Measurements from ENCODE around the gene COLQ. TPM values are rescaled to one million over a fixed set of nuclear protein-coding genes. Genes with fewer than 3 reads are reported as not detected.
"Not testable (repeated sequence)": the region's sequence is repeated elsewhere in the genome, so short reads cannot be mapped to it uniquely, and the experiment has no call there.

The COLQ gene
- total RNA-seq, 6 experiments from 2014 or later: 0.17 to 0.54 (median 0.29) TPM

DNA sequence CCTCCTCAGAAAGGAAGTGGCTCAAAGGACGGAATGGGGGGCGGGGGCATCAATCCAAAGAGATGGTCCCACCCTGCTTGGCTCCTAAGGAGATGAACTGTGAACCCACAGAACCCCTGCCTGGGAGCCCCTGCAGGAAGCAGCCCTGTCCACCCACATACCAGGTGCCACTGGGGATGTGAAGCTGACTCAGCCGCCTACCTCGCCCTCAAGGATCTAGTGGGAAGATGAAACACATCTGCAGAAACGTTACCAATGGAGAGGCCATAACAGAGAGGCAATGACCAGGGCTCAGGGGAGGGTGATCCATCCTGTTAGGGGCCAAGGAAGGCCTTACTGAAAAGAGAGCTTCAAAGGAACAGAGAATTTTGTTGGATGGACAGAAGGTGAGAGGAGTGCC, 59.1 kb downstream of the COLQ start:
- Mint-ChIP-seq H3K36me3 (ENCODE audit: low read depth) (no peaks in the 10 kb centered on the region), H3K27me3 (ENCODE audit: insufficient read depth) (peaks cover 8% of the 10 kb centered on the region), H3K9me3 (no peaks in the 10 kb centered on the region), H3K4me1 (ENCODE audit: low read depth) (no peaks in the 10 kb centered on the region), H3K4me3 (no peak overlapping the region), H3K27ac (no peak overlapping the region)
- TF ChIP-seq, protein P1, sequence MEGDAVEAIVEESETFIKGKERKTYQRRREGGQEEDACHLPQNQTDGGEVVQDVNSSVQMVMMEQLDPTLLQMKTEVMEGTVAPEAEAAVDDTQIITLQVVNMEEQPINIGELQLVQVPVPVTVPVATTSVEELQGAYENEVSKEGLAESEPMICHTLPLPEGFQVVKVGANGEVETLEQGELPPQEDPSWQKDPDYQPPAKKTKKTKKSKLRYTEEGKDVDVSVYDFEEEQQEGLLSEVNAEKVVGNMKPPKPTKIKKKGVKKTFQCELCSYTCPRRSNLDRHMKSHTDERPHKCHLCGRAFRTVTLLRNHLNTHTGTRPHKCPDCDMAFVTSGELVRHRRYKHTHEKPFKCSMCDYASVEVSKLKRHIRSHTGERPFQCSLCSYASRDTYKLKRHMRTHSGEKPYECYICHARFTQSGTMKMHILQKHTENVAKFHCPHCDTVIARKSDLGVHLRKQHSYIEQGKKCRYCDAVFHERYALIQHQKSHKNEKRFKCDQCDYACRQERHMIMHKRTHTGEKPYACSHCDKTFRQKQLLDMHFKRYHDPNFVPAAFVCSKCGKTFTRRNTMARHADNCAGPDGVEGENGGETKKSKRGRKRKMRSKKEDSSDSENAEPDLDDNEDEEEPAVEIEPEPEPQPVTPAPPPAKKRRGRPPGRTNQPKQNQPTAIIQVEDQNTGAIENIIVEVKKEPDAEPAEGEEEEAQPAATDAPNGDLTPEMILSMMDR (IDR thresholded peaks at IDR 0.05): no peak
- no peak for DNase-seq

DNA sequence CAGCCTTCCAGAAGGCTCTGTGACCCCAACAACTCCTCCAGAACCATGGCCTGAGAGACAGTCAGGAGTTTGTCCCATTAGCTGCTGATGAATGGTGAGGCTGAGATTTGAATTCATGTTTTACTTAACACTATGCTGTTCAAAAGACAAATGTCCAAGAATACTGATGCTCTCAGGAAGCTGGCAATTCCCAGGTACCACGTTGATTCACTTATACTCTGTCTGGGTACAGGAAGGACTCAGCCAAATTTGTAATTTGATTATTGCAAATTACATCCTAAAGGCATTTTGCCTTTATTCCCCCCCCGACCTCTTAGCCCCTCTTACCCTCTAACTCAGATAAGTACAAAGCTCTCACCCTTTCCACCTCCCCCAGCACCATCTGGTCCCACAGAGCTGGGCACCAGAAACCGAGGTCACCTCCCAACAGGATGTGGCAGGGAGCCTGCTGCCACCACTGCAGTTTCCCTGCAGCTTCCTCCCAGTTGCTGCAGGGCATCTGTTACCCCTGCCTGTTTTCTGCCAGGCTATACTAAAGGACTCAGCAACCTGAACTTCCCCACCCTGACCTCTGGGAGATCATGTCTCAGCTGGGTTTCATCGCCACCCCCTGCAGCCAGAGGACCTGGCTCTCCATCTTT, 60.5 kb downstream of the COLQ start:
- Mint-ChIP-seq H3K4me3 (no peak overlapping the region), H3K36me3 (ENCODE audit: low read depth) (no peaks in the 10 kb centered on the region), H3K9me3 (no peaks in the 10 kb centered on the region), H3K4me1 (ENCODE audit: low read depth) (no peaks in the 10 kb centered on the region), H3K27me3 (ENCODE audit: insufficient read depth) (peaks cover 13% of the 10 kb centered on the region), H3K27ac (no peak overlapping the region)
- DNase-seq: no peak
- TF ChIP-seq, protein P1 (IDR thresholded peaks at IDR 0.05): no peak

DNA sequence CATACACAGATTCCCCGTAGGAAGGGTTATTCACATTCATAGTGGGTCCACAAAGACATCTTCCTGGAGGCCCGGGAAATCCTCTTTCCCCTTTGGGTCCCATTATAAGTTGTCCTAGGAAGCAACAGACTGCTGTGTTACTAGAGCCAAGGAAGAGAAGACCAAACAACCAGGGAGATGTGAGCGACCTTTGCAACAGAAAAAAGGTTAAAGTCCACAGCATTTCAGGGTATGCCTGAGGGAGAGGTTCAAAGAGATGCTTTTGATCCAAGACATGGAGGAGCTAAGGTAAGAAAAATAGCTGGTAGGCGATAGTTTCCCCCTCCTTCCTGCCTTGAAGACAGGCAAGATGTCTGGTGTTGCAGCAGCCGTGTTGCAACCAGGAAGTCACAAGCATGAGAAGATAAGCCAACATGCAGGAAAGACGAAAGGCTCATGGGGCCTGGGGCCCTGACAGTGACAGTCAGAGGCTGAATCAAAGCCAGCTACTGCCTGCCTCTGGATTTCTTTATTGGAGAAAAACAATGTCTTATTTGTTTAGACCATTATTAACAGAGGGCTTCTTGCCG, 63.2 kb downstream of the COLQ start:
- no peak overlapping the region for H3K27ac Mint-ChIP-seq
- H3K27me3 Mint-ChIP-seq (ENCODE audit: insufficient read depth): peaks cover 13% of the 10 kb centered on the region
- TF ChIP-seq, protein P1 (IDR thresholded peaks at IDR 0.05): no peak
- no peak overlapping the region for H3K4me3 Mint-ChIP-seq
- no peaks in the 10 kb centered on the region for H3K36me3 Mint-ChIP-seq (ENCODE audit: low read depth)
- DNase-seq: no peak
- no peaks in the 10 kb centered on the region for H3K9me3 Mint-ChIP-seq
- no peaks in the 10 kb centered on the region for H3K4me1 Mint-ChIP-seq (ENCODE audit: low read depth)

DNA sequence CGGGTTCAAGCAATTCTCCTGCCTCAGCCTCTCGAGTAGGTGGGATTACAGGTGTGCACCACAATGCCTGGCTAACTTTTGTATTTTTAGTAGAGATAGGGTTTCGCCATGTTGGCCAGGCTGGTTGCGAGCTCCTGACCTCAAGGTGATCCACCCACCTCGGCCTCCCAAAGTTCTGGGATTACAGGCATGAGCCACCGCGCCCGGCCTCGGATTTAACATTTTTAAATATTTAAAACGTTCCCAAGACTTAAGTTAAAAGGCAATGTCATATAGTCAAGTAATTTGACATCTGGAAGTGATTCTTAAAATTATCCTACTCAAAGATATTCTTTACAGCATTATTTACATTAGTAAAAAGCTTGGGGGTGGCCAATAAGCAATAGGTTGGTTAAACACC, 64.6 kb downstream of the COLQ start:
- not testable (repeated sequence) for H3K4me3 Mint-ChIP-seq; H3K4me1 Mint-ChIP-seq (ENCODE audit: low read depth); H3K27me3 Mint-ChIP-seq (ENCODE audit: insufficient read depth); DNase-seq; H3K9me3 Mint-ChIP-seq; H3K36me3 Mint-ChIP-seq (ENCODE audit: low read depth); H3K27ac Mint-ChIP-seq

DNA sequence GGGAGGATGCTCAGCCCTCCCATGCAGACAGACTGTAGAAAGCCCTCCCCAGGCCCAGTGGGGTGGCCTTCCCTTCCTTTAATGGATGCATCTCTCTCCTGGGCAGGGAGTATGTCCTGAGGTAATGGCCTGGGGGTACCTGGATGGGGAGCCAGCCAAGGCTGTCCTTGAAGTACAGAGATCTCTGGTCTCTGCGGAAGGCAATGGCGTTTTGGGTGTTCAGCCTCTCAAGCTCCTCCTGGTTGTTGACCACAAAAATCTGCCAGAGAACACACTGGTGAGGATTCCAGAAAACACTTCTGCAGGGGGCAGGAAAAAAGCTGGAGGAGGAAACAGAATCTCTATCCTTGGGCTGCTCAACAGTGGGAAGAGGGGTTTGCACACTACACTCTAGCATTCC, 65.2 kb downstream of the COLQ start:
- Mint-ChIP-seq H3K27ac (no peak overlapping the region), H3K9me3 (no peaks in the 10 kb centered on the region), H3K27me3 (ENCODE audit: insufficient read depth) (peaks cover 10% of the 10 kb centered on the region), H3K36me3 (ENCODE audit: low read depth) (no peaks in the 10 kb centered on the region), H3K4me1 (ENCODE audit: low read depth) (no peaks in the 10 kb centered on the region), H3K4me3 (no peak overlapping the region)
- TF ChIP-seq, protein P1 (IDR thresholded peaks at IDR 0.05): no peak
- no peak for DNase-seq

DNA sequence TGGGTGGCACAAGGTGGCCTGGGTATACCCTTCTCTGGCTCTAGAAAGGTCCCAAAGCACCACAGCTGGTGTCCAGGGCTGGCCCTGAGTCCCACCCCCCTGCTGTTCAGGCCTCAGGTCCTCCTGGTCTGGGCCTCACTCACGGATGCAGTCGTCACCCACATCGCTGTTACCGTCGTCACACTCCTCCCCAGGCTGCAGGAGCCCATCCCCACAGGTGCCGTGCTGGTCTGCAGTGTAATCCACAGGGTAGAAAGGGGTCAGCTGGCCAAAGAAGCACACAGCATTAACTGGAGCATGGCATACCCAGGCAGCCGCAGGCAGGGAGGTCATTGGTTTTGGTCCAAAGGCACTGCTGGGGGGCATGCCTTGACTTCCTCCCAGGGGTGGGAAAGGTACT, 65.8 kb downstream of the COLQ start:
- H3K9me3 Mint-ChIP-seq: no peaks in the 10 kb centered on the region
- H3K36me3 Mint-ChIP-seq (ENCODE audit: low read depth): no peaks in the 10 kb centered on the region
- no peaks in the 10 kb centered on the region for H3K4me1 Mint-ChIP-seq (ENCODE audit: low read depth)
- no peak overlapping the region for H3K4me3 Mint-ChIP-seq
- H3K27ac Mint-ChIP-seq: no peak overlapping the region
- peaks cover 10% of the 10 kb centered on the region for H3K27me3 Mint-ChIP-seq (ENCODE audit: insufficient read depth)
- no peak for DNase-seq
- TF ChIP-seq, protein P1 (IDR thresholded peaks at IDR 0.05): no peak
